Stimulated activated CD4-positive, alpha-beta T cell treated with anti-CD3 and anti-CD28 coated beads, Interleukin-1b, Interleukin-23, amount 100 ng/mL, for 24 hours (primary cell): ENCODE measurements around the gene EFS.
"Not testable (repeated sequence)": the region's sequence is repeated elsewhere in the genome, so short reads cannot be mapped to it uniquely, and the experiment has no call there.

Experiments
- DNase-seq, 4 experiments: peaks; one replicate each; pipeline ENCODE4 v3.0.0-alpha.2; 2020; ENCODE audit warnings: low read depth in 4 of 4, low spot score in 1 of 4

The EFS gene

GRCh38 chr14:23365036-23365731 lies at the start of gene EFS:
TSS of gene EFS (minus strand) at chr14:23365172. CDS start at chr14:23365025, 147 bp downstream.
- DNase-seq, result no peak

GRCh38 chr14:23414254-23414653 lies 49.3 kb upstream of the EFS start:
- DNase-seq, result no peak

- no peak for DNase-seq
These were observed 48.7 kb upstream of the EFS start for GRCh38 chr14:23413681-23414080.

- DNase-seq, result no peak
These were observed 46.9 kb upstream of the EFS start for GRCh38 chr14:23411563-23412525.

GRCh38 chr14:23409966-23410635 lies 45.1 kb upstream of the EFS start:
- no peak for DNase-seq

- no peak for DNase-seq
These were observed 44.5 kb upstream of the EFS start for GRCh38 chr14:23409475-23409874.

- no peak for DNase-seq
These were observed 43.3 kb upstream of the EFS start for GRCh38 chr14:23408307-23408630.

- DNase-seq, result no peak
These were observed 42.7 kb upstream of the EFS start, which contains the start of gene MYH6 for GRCh38 chr14:23407516-23408306. TSS of gene MYH6 (minus strand) at chr14:23408273. CDS start at chr14:23407223, 1,050 bp downstream.

GRCh38 chr14:23406725-23407355 lies 41.9 kb upstream of the EFS start:
- no peak for DNase-seq

- no peak for DNase-seq
These were observed 41.3 kb upstream of the EFS start for GRCh38 chr14:23406244-23406643.

- no peak for DNase-seq
These were observed 40.6 kb upstream of the EFS start for GRCh38 chr14:23405516-23406025.

- DNase-seq, result no peak
These were observed 40.1 kb upstream of the EFS start for GRCh38 chr14:23405096-23405495.

- no peak for DNase-seq
These were observed 39.4 kb upstream of the EFS start for GRCh38 chr14:23404331-23404900.

GRCh38 chr14:23403908-23404307 lies 38.9 kb upstream of the EFS start:
- no peak for DNase-seq

- DNase-seq, result no peak
These were observed 38.1 kb upstream of the EFS start for GRCh38 chr14:23403139-23403438.

GRCh38 chr14:23402296-23403138 lies 37.5 kb upstream of the EFS start:
- no peak for DNase-seq

- DNase-seq, result no peak
These were observed 36.3 kb upstream of the EFS start for GRCh38 chr14:23401291-23401690.

GRCh38 chr14:23400496-23401149 lies 35.7 kb upstream of the EFS start:
- not testable (repeated sequence) for DNase-seq

- no peak for DNase-seq
These were observed 34.6 kb upstream of the EFS start for GRCh38 chr14:23399591-23399990.
